ENCODE data around the gene FAM13A.

DNA sequence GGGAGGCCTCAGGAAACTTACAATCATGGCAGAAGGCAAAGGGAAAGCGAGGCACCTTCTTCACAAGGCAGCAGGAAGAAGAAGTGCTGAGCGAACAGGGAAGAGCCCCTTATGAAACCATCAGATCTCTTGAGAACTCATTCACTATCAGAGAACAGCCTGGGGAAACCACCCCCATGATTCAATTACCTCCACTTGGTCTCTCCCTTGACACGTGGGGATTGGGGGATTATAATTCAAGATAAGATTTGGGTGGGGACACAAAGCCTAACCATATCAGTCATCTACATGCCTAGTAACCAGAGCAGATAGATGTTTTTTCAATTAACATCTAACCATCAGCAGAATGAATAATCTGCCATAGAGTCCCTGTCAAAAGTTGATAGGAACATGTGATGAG, 30.4 kb downstream of the FAM13A start:
- TF ChIP-seq, protein P1, sequence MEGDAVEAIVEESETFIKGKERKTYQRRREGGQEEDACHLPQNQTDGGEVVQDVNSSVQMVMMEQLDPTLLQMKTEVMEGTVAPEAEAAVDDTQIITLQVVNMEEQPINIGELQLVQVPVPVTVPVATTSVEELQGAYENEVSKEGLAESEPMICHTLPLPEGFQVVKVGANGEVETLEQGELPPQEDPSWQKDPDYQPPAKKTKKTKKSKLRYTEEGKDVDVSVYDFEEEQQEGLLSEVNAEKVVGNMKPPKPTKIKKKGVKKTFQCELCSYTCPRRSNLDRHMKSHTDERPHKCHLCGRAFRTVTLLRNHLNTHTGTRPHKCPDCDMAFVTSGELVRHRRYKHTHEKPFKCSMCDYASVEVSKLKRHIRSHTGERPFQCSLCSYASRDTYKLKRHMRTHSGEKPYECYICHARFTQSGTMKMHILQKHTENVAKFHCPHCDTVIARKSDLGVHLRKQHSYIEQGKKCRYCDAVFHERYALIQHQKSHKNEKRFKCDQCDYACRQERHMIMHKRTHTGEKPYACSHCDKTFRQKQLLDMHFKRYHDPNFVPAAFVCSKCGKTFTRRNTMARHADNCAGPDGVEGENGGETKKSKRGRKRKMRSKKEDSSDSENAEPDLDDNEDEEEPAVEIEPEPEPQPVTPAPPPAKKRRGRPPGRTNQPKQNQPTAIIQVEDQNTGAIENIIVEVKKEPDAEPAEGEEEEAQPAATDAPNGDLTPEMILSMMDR (IDR thresholded peaks at IDR 0.05) = no peak
- TF ChIP-seq EZH2 (IDR thresholded peaks at IDR 0.05) (no peak), EZH2phosphoT487 (IDR thresholded peaks at IDR 0.05) (no peak)

All from neural progenitor cell (in vitro differentiated cells).